Thyroid gland (tissue), 4 donors: ENCODE data around the gene SLC6A6.
"Not testable (repeated sequence)": the region's sequence is repeated elsewhere in the genome, so short reads cannot be mapped to it uniquely, and the experiment has no call there.

Source experiments
- POLR2A ChIP-seq, 2 donors: fragments of 450-650 bp; IDR thresholded peaks; one replicate each; pipeline ENCODE4 v1.6.1; 2017; ENCODE audit warnings: antibody characterized with exemption in 2 of 2, mild to moderate bottlenecking in 2 of 2, moderate library complexity in 1 of 2
- TF ChIP-seq, protein P1 (sequence below), 6 experiments: fragments of 200-600 bp in 3 of 6; fragments of 450-650 bp in 3 of 6; sonication (generic) in 3 of 6; IDR thresholded peaks; one replicate each; pipeline ENCODE4 v1.5.1; 2016 to 2019; ENCODE audit warnings: antibody characterized with exemption in 6 of 6, mild to moderate bottlenecking in 2 of 6, inconsistent platforms in 1 of 6, moderate library complexity in 1 of 6

DNA sequence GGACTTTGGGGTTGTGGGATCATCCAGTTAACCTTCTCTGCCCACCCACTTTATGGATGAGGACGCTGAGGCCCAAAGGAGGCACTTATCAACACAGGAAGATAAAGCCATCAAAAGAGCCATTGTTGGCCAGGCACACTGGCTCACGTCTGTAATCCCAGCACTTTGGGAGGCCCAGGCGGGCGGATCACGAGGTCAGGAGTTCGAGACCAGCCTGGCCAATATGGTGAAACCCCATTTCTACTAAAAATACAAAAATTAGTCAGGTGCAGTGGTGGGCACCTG, 7.3 kb downstream of the SLC6A6 start:
- TF ChIP-seq POLR2A (IDR thresholded peaks at IDR 0.05): not testable (repeated sequence)
- TF ChIP-seq, protein P1, sequence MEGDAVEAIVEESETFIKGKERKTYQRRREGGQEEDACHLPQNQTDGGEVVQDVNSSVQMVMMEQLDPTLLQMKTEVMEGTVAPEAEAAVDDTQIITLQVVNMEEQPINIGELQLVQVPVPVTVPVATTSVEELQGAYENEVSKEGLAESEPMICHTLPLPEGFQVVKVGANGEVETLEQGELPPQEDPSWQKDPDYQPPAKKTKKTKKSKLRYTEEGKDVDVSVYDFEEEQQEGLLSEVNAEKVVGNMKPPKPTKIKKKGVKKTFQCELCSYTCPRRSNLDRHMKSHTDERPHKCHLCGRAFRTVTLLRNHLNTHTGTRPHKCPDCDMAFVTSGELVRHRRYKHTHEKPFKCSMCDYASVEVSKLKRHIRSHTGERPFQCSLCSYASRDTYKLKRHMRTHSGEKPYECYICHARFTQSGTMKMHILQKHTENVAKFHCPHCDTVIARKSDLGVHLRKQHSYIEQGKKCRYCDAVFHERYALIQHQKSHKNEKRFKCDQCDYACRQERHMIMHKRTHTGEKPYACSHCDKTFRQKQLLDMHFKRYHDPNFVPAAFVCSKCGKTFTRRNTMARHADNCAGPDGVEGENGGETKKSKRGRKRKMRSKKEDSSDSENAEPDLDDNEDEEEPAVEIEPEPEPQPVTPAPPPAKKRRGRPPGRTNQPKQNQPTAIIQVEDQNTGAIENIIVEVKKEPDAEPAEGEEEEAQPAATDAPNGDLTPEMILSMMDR (IDR thresholded peaks at IDR 0.05): not testable (repeated sequence)
